Measurements from ENCODE around the gene TFDP3. TPM values are rescaled to one million over a fixed set of nuclear protein-coding genes. Genes with fewer than 3 reads are reported as not detected.

Gene TFDP3
- total and polyA plus RNA-seq, 2 of the 4 experiments (the other 2 are of a cell fraction): not detected

DNA sequence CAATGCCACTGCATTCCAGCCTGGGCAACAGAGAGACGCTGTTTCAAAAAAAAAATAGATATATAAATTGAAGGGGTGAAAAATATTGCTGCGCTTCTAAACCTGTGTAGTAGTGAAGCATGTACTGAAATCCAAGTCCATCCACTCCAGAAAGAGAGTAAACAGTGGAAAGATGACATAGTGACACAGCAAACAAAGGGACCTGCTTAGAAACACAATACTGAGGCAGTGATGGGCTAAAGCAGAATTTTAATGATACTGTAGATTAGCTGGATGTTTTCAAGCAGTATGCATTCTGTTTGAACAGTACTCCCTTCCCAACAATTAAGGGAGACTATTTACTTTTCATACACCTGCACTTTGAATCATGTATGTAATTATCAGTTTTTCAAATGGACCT, 42.5 kb downstream of the TFDP3 start:
- H2BK5ac ChIP-seq (ENCODE audit: low read depth, low read length, poor library complexity, severe bottlenecking): no peak overlapping the region
- in situ Hi-C loops (cut with MboI; ENCODE audit: low sequenced_read_pairs): no loop called here
- H2BK15ac ChIP-seq (ENCODE audit: low read depth, low read length): no peak overlapping the region
- ChIA-PET POLR2A (ENCODE audit: unreplicated experiment) (no interaction called here), CTCF (no interaction called here)
- H4K5ac ChIP-seq (ENCODE audit: low read depth, low read length): no peak overlapping the region
- H3K79me1 ChIP-seq (ENCODE audit: low read depth in 1 of 2, low read length in 2 of 2): no peaks in the 10 kb centered on the region
- no peak overlapping the region for H3K9ac ChIP-seq (ENCODE audit: low read depth, low read length)
- H3K4me2 ChIP-seq (ENCODE audit: low read depth, low read length): no peak overlapping the region
- dilution Hi-C loops (cut with HindIII; ENCODE audit: low sequenced_read_pairs, unreplicated experiment): no loop called here
- no peaks in the 10 kb centered on the region for H3K9me3 ChIP-seq (ENCODE audit: control insufficient read depth, insufficient read depth, low read length)
- no CpG with 5 or more reads among the region's 2 CpGs for WGBS, 2 experiments (ENCODE audit: extremely low coverage in 2 of 2, insufficient read length in 1 of 2)
- no peak overlapping the region for H4K8ac ChIP-seq (ENCODE audit: low read depth in 2 of 2, low read length in 2 of 2)
- no peak overlapping the region for H3K56ac ChIP-seq (ENCODE audit: extremely low read depth, insufficient read depth, low read length)
- ATAC-seq (ENCODE audit: low read depth) (no peak), DNase-seq (no peak)
- H4K91ac ChIP-seq (ENCODE audit: insufficient read depth, low read depth, low read length): no peak overlapping the region
- no peaks in the 10 kb centered on the region for H3K36me3 ChIP-seq (ENCODE audit: control insufficient read depth, insufficient read depth, low read length)
- intact Hi-C loops (cut with micrococcal nuclease): no loop called here
- H3K14ac ChIP-seq (replicated peaks; ENCODE audit: low read depth, low read length): no peak overlapping the region
- H2BK120ac ChIP-seq (ENCODE audit: low read depth, low read length): no peak overlapping the region
- H3K18ac ChIP-seq (ENCODE audit: low read depth, low read length): no peak overlapping the region
- no peak overlapping the region for H3K4ac ChIP-seq (ENCODE audit: low read depth, low read length)
- TF ChIP-seq NFE2L2 (IDR thresholded peaks at IDR 0.05; ENCODE audit: low read depth, low read length) (no peak), MAFK (IDR thresholded peaks at IDR 0.05; ENCODE audit: low read depth, low read length) (no peak), FOS (IDR thresholded peaks at IDR 0.05; ENCODE audit: low read depth, low read length) (no peak), CHD1 (IDR thresholded peaks at IDR 0.05; ENCODE audit: low read depth, low read length) (no peak), CEBPB (IDR thresholded peaks at IDR 0.05; ENCODE audit: low read depth, low read length) (no peak)
- H3K9me1 ChIP-seq (ENCODE audit: insufficient read depth, low read length): no peaks in the 10 kb centered on the region
- H3K23ac ChIP-seq (ENCODE audit: low read depth, low read length): no peak overlapping the region
- peaks cover 4% of the 10 kb centered on the region for H3K27me3 ChIP-seq (ENCODE audit: control insufficient read depth, insufficient read depth, low read length)
- H2AFZ ChIP-seq (replicated peaks; ENCODE audit: low read length, poor library complexity): no peak overlapping the region
- no peak overlapping the region for H3K27ac ChIP-seq (ENCODE audit: insufficient read depth, low read length)
- H4K20me1 ChIP-seq (ENCODE audit: insufficient read depth, low read length): no peaks in the 10 kb centered on the region
- no TSS peak for BruUV-seq (replicated peaks)
- no peak overlapping the region for H2BK20ac ChIP-seq (ENCODE audit: low read depth, low read length)
- no peaks in the 10 kb centered on the region for H3K4me1 ChIP-seq (ENCODE audit: control insufficient read depth, insufficient read depth, low read length)
- H3K4me3 ChIP-seq (ENCODE audit: insufficient read depth, low read depth, low read length): no peak overlapping the region
- no peak overlapping the region for H2AK9ac ChIP-seq (replicated peaks; ENCODE audit: low read depth, low read length, poor library complexity)
- no peak overlapping the region for H2AK5ac ChIP-seq (ENCODE audit: low read depth, low read length)

All from IMR-90 (cell line).